LNCaP clone FGC (cell line): ENCODE measurements around the gene CLMN.

Experiments
- DNase-seq: peaks from one replicate; pipeline ENCODE4 v3.0.0-alpha.2; 2011; ENCODE audit warnings: low read depth
- H3K4me3 ChIP-seq: 2 replicates; pipeline ENCODE4 v1.5.1; 2011; ENCODE audit warnings: mild to moderate bottlenecking, low read depth, low read length, control low read depth
- TF ChIP-seq, protein P1 (sequence below): IDR thresholded peaks from 2 replicates; pipeline ENCODE4 v1.5.1; 2012; ENCODE audit warnings: mild to moderate bottlenecking; ENCODE audit not compliant: control insufficient read depth, insufficient read depth; ENCODE audit errors: extremely low read depth

The CLMN gene

DNA sequence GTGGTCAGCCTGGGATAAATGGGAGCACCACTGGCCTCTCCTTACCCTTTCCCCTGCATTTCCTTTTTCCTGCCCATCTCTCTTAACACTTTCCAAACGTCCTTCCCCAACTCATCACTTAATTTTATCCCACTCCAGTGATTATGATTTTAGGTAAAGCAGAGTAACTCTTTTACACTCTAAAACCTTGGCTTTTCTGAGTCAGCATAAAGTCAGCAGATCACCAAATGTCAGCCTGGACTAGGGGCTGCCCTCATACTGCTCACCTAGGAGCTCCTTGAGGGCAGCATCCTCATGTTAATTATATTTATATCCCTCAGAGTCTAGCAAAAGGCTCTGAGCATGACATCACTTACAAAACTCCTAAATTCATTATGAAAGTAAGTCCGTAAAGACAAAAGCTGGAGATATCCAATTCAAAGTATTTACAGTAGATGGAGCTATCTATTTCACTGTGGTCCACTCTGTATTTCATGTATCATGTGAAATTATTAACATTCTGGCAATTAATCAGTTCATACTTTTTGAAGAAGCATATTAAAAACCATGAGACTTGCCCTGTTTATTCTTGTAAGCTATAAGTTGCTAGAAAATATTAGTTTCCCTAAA lies 145.4 kb downstream of the CLMN start:
- no peak for DNase-seq
- H3K4me3 ChIP-seq = no peak overlapping the region
- TF ChIP-seq, protein P1, sequence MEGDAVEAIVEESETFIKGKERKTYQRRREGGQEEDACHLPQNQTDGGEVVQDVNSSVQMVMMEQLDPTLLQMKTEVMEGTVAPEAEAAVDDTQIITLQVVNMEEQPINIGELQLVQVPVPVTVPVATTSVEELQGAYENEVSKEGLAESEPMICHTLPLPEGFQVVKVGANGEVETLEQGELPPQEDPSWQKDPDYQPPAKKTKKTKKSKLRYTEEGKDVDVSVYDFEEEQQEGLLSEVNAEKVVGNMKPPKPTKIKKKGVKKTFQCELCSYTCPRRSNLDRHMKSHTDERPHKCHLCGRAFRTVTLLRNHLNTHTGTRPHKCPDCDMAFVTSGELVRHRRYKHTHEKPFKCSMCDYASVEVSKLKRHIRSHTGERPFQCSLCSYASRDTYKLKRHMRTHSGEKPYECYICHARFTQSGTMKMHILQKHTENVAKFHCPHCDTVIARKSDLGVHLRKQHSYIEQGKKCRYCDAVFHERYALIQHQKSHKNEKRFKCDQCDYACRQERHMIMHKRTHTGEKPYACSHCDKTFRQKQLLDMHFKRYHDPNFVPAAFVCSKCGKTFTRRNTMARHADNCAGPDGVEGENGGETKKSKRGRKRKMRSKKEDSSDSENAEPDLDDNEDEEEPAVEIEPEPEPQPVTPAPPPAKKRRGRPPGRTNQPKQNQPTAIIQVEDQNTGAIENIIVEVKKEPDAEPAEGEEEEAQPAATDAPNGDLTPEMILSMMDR = 0 out of 2 replicates have a peak, but pooled peaks have one; percentile 18

DNA sequence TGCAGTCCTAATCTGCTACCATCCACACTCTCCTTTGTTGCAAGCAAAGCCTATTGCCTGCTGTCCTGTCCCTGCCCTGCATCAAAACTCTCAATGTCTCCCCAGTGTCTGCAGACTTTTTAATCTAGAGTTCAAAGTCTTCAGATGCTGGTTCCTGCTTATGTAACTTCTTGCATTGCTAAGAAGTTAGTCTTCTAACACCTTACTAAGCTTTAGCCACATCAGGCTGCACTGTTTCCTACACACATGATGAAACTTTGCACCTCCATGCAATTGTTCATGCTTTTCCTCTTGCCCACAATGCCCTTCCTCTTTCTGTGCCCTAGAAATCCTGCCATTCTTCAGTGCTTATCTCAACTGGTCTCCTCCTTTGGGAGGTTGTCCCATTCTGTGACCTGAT lies 146.2 kb downstream of the CLMN start:
- no peak overlapping the region for H3K4me3 ChIP-seq
- TF ChIP-seq, protein P1 = no peak
- no peak for DNase-seq

DNA sequence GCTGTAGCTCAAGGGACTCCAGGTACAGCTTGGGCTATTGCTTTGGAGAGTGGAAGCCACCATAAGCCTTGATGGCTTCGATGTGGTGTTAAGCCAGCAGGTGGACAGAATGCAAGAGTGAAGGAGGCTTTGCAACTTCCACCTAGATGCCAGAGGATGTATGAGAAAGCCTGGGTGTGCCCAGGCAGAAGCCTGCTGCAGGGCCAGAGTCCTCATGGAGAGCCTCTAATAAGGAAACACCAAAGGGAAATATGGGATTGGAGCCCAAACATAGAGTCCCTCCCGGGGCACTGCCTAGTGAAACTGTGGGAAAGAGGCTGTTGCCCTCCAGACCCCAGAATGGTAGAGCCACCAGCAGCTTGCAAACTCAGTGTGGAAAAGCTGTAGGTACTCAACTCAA lies 152.5 kb downstream of the CLMN start:
- no peak for DNase-seq
- H3K4me3 ChIP-seq = no peak overlapping the region
- TF ChIP-seq, protein P1 = no peak

DNA sequence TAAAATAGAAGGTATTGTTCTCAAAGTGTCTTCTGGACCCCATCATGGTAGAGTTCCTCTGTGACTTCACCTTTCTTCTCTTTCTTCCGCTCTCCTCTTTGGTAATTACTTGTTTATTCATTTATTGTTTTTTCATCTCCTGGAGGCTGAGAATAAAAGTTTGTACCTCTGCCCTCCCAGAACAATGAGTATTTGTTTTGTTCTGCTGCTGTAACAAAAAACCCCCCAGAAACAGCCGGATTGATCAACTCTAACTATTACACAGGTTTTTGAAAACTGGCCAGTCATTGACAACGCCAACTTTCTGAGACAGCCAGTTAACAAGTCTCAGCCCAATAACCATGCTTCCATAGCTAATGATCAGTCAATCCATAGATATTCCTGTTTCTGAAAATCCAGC lies 154.2 kb downstream of the CLMN start:
- DNase-seq = no peak
- TF ChIP-seq, protein P1 = no peak
- H3K4me3 ChIP-seq = no peak overlapping the region

DNA sequence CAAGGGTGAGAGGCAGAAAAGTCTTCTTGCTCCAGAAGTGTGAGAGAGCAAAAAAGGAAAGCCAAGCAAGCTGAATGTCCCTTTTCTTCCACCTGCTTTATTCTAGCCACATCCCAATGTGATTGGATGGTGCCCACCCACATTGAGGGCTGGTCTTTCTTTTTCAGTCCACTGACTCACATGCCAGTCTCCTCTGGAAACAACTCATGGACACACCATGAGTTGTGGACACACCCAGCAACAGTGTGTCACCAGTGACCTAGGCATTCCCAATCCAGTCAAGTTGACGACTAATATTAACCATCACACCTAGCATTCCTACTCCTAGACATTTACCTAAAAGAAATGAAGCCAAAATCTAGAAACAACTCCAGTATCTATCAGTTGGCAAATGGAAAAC lies 155.2 kb downstream of the CLMN start:
- TF ChIP-seq, protein P1 = no peak
- DNase-seq = no peak
- H3K4me3 ChIP-seq = no peak overlapping the region

DNA sequence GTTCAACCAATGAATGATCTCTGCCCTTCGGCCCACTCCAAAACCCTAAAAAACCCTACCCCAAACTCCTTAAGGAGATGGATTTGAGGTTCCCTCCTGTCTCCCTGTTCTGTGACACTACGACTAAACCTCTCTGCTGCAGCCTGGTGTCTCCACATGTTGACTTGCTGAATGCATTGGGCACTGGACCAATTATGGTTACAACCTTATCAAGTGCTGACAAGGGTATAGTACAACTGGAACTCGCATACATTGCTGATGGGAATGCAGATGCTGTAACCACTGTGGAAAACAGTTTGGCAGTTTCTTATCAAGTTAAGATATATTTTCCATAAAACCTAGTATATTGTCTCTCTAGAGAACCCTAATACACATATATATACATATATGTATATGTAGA lies 156.0 kb downstream of the CLMN start:
- H3K4me3 ChIP-seq = no peak overlapping the region
- TF ChIP-seq, protein P1 = no peak
- no peak for DNase-seq

DNA sequence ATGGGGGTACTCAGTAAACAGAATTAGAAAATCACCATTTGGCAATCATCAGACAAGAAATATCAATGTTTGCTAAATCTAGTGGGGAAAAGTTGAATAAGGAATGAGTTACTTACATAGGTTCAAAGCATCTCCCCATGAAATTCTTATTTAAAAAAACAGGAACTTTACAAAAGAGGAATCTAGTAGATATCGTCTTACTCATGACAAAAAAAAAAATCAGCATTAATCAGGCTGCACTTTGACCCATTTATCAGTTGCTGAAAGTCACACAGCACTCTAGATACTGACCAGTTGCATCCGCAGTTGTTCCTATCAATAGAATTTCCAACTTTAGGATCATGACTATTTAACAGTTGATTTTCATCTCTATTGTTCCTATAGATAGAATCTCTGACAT lies 156.6 kb downstream of the CLMN start:
- no peak overlapping the region for H3K4me3 ChIP-seq
- TF ChIP-seq, protein P1 = no peak
- no peak for DNase-seq
